ENCODE results near the gene BICD1.

BICD1 gene

DNA sequence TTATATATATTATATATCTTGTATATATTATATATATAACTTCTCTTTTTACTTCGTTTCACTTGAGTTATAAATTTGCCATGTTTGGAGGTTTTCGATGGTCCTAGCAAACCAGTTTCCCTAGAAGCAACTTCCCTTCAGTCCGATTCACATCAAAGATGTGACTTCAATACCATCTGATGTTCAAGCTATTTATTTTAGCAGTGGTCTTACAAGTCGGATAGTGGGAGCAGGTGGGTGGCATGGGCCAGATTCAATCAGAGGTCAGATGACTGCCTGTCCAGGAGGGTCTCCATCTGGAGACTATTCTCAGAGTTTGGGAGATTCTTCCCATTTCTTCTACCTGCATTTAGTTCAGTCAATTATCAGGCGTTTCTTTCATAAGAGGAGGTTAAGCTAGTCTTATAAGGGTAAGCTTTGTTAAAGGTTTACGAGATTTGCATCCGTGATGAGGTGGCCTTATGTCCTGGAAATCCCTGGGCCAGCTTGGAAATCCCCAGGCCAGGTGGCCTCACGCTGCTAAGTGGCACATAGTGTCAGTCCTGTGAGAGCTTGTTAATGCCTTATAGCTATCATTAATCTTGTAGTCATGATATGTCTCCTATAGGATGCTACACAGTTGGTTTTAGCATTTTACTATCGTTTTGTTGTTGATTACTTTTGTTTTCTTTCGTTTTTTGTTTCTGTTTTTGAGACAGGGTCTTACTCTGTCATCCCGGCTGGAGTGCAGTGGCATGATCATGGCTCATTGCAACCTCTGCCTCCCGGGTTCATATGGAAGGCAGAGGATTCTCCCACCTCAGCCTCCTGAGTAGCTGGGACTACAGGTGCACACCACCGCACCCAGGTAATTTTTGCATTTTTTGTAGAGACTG, 145.8 kb downstream of the BICD1 start:
- no peak overlapping the region for H2AFZ ChIP-seq (ENCODE audit: low read depth, low read length)

GRCh38 chr12:32253154-32253790, 146.6 kb downstream of the BICD1 start:
- peaks cover 6% of the 10 kb centered on the region for H3K9me3 ChIP-seq (ENCODE audit: low read length)

More for the DNA sequence above, 145.8 kb downstream of the BICD1 start:
- Histone ChIP-seq H3K4me3 (ENCODE audit: low read length) (no peak overlapping the region), H3K9me3 (ENCODE audit: low read length) (peaks cover 9% of the 10 kb centered on the region), H3K4me1 (ENCODE audit: insufficient read depth, low read length) (peaks cover 11% of the 10 kb centered on the region), H3K27me3 (ENCODE audit: insufficient read depth, low read length) (no peaks in the 10 kb centered on the region), H3K36me3 (ENCODE audit: insufficient read depth, low read length) (no peaks in the 10 kb centered on the region)

GRCh38 chr12:32254260-32254956, 147.8 kb downstream of the BICD1 start:
- peaks cover 4% of the 10 kb centered on the region for H3K9me3 ChIP-seq (ENCODE audit: low read length)
- no peak overlapping the region for H2AFZ ChIP-seq (ENCODE audit: low read depth, low read length)
- no peak overlapping the region for H3K4me3 ChIP-seq (ENCODE audit: low read length)
- no peaks in the 10 kb centered on the region for H3K27me3 ChIP-seq (ENCODE audit: insufficient read depth, low read length)
- no peaks in the 10 kb centered on the region for H3K36me3 ChIP-seq (ENCODE audit: insufficient read depth, low read length)
- peaks cover 7% of the 10 kb centered on the region for H3K4me1 ChIP-seq (ENCODE audit: insufficient read depth, low read length)

More at GRCh38 chr12:32253154-32253790, 146.6 kb downstream of the BICD1 start:
- H3K4me1 ChIP-seq (ENCODE audit: insufficient read depth, low read length): peaks cover 11% of the 10 kb centered on the region
- no peaks in the 10 kb centered on the region for H3K27me3 ChIP-seq (ENCODE audit: insufficient read depth, low read length)
- no peak overlapping the region for H2AFZ ChIP-seq (ENCODE audit: low read depth, low read length)
- no peak overlapping the region for H3K4me3 ChIP-seq (ENCODE audit: low read length)
- H3K36me3 ChIP-seq (ENCODE audit: insufficient read depth, low read length): no peaks in the 10 kb centered on the region

DNA sequence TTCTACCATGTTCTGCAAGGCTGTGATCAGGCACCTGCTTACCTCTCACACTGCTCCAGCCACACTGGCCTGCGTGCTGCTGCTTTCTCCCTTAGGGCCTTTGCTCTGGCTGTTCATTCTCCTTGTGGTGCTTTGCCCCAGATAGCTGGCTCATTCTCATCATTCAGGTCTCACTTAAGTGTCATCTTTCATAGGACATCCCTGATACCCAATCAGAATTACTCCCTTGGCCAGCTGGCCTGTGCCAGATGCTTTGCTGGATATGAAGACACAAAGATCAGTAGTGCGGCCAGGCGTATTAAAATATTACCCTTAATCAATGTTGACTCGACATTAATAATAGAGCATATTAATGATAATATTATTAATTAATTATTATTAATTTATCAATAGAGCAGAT, 148.9 kb downstream of the BICD1 start:
- Histone ChIP-seq H3K4me1 (ENCODE audit: insufficient read depth, low read length) (no peaks in the 10 kb centered on the region), H3K27me3 (ENCODE audit: insufficient read depth, low read length) (no peaks in the 10 kb centered on the region), H3K4me3 (ENCODE audit: low read length) (no peak overlapping the region), H2AFZ (ENCODE audit: low read depth, low read length) (no peak overlapping the region), H3K36me3 (ENCODE audit: insufficient read depth, low read length) (no peaks in the 10 kb centered on the region), H3K9me3 (ENCODE audit: low read length) (peaks cover 4% of the 10 kb centered on the region)

GRCh38 chr12:32257695-32258496, 151.2 kb downstream of the BICD1 start:
- H3K4me1 ChIP-seq (ENCODE audit: insufficient read depth, low read length): no peaks in the 10 kb centered on the region
- H3K36me3 ChIP-seq (ENCODE audit: insufficient read depth, low read length): no peaks in the 10 kb centered on the region
- no peak overlapping the region for H2AFZ ChIP-seq (ENCODE audit: low read depth, low read length)
- no peaks in the 10 kb centered on the region for H3K27me3 ChIP-seq (ENCODE audit: insufficient read depth, low read length)
- peaks cover 4% of the 10 kb centered on the region for H3K9me3 ChIP-seq (ENCODE audit: low read length)
- no peak overlapping the region for H3K4me3 ChIP-seq (ENCODE audit: low read length)

DNA sequence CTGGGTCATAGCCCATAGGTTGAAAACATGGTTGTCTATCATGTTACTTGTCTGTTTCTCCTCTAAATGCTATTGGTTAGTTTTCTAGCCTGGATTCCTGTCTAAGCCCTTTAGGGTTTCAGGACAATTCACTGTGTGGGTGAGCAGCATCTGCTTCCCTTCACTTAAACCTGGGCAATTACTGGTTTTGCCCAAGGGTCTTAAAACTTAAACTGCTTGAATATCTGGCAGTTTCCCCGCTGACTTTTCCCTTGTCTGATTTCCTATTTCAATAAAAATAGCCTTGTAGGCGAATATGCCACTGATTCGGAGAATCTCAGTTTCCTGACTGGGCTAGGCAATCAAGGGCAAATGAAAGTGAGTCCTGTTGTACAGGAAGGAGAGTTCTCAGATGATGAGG, 154.0 kb downstream of the BICD1 start:
- Histone ChIP-seq H3K36me3 (ENCODE audit: insufficient read depth, low read length) (no peaks in the 10 kb centered on the region), H2AFZ (ENCODE audit: low read depth, low read length) (no peak overlapping the region), H3K4me3 (ENCODE audit: low read length) (no peak overlapping the region), H3K27me3 (ENCODE audit: insufficient read depth, low read length) (no peaks in the 10 kb centered on the region), H3K9me3 (ENCODE audit: low read length) (peaks cover 2% of the 10 kb centered on the region), H3K4me1 (ENCODE audit: insufficient read depth, low read length) (no peaks in the 10 kb centered on the region)

DNA sequence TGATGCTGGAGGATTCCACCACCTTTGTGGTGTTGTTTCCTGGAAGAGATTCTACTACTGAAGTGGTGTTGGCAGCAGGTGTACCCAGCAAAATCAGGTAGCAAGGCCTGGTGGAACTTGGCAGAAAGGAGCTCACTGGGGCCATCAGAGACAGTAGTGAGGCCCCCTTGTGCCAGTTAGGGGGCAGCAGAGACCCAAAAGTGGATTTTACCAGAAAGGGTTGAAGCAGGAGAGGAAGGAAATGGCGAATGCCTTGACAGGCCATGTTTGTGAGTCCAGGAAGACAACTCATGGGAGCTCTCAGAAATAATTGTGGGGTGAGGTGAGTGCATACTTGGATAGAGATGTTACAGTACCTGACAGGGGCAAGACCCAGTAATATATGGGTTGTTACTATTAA, 155.0 kb downstream of the BICD1 start:
- Histone ChIP-seq H3K4me3 (ENCODE audit: low read length) (no peak overlapping the region), H3K9me3 (ENCODE audit: low read length) (peaks cover 2% of the 10 kb centered on the region), H2AFZ (ENCODE audit: low read depth, low read length) (no peak overlapping the region), H3K4me1 (ENCODE audit: insufficient read depth, low read length) (no peaks in the 10 kb centered on the region), H3K36me3 (ENCODE audit: insufficient read depth, low read length) (no peaks in the 10 kb centered on the region), H3K27me3 (ENCODE audit: insufficient read depth, low read length) (no peaks in the 10 kb centered on the region)

- Histone ChIP-seq H3K4me1 (ENCODE audit: insufficient read depth, low read length) (no peaks in the 10 kb centered on the region), H2AFZ (ENCODE audit: low read depth, low read length) (no peak overlapping the region), H3K9me3 (ENCODE audit: low read length) (no peaks in the 10 kb centered on the region), H3K36me3 (ENCODE audit: insufficient read depth, low read length) (no peaks in the 10 kb centered on the region), H3K27me3 (ENCODE audit: insufficient read depth, low read length) (no peaks in the 10 kb centered on the region), H3K4me3 (ENCODE audit: low read length) (no peak overlapping the region)
Measured at GRCh38 chr12:32264961-32265360, 158.3 kb downstream of the BICD1 start.

DNA sequence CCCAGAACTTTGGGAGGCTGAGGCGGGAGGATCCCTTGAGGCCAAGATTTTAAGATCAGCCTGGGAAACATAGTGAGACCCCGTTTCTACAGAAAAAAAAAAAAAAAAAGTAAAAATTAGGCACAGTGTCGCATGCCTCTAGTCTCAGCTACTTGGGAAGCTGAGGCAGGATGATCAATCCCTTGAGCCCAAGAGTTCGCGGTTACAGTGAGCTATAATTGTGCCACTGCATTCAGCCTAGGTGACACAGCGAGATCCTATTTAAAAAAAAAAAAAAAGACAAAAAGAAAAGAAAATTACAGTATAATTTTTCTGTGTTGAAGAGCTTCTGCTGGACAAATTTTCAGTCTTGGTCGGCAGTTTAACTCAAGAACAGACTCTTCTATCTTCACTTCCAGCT, 158.8 kb downstream of the BICD1 start:
- Histone ChIP-seq H2AFZ (ENCODE audit: low read depth, low read length) (no peak overlapping the region), H3K4me3 (ENCODE audit: low read length) (no peak overlapping the region), H3K4me1 (ENCODE audit: insufficient read depth, low read length) (peaks cover 2% of the 10 kb centered on the region), H3K9me3 (ENCODE audit: low read length) (no peaks in the 10 kb centered on the region), H3K27me3 (ENCODE audit: insufficient read depth, low read length) (no peaks in the 10 kb centered on the region), H3K36me3 (ENCODE audit: insufficient read depth, low read length) (no peaks in the 10 kb centered on the region)

GRCh38 chr12:32265951-32266350, 159.3 kb downstream of the BICD1 start:
- Histone ChIP-seq H3K36me3 (ENCODE audit: insufficient read depth, low read length) (no peaks in the 10 kb centered on the region), H3K4me3 (ENCODE audit: low read length) (no peak overlapping the region), H3K27me3 (ENCODE audit: insufficient read depth, low read length) (no peaks in the 10 kb centered on the region), H2AFZ (ENCODE audit: low read depth, low read length) (no peak overlapping the region), H3K4me1 (ENCODE audit: insufficient read depth, low read length) (peaks cover 7% of the 10 kb centered on the region), H3K9me3 (ENCODE audit: low read length) (no peaks in the 10 kb centered on the region)

DNA sequence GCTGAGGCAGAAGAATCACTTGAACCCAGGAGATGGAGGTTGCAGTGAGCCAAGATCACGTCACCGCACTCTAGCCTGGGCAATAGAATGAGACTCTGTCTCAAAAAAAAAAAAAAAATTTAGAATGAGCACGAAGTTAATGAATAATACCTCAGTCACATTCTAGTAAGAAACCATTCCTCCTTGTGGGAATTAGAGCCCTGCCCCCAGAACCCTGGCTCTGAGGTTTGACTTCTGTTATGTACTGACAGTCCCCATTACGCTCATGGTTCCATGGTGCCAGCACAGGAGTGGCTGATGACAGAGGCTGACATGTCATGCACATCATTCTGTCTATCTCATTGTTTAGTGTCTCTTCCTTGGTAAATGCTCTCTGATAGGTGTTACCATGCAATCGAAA, 160.1 kb downstream of the BICD1 start:
- Histone ChIP-seq H3K4me3 (ENCODE audit: low read length) (no peak overlapping the region), H3K4me1 (ENCODE audit: insufficient read depth, low read length) (peaks cover 15% of the 10 kb centered on the region), H3K27me3 (ENCODE audit: insufficient read depth, low read length) (no peaks in the 10 kb centered on the region), H3K36me3 (ENCODE audit: insufficient read depth, low read length) (no peaks in the 10 kb centered on the region), H3K9me3 (ENCODE audit: low read length) (no peaks in the 10 kb centered on the region), H2AFZ (ENCODE audit: low read depth, low read length) (no peak overlapping the region)

GRCh38 chr12:32270818-32271710, 164.4 kb downstream of the BICD1 start:
- Histone ChIP-seq H3K4me3 (ENCODE audit: low read length) (no peak overlapping the region), H2AFZ (ENCODE audit: low read depth, low read length) (peak overlapping the region; percentile 4), H3K9me3 (ENCODE audit: low read length) (peaks cover under 1% of the 10 kb centered on the region)

More at GRCh38 chr12:32270818-32271710, 164.4 kb downstream of the BICD1 start:
- Histone ChIP-seq H3K4me1 (ENCODE audit: insufficient read depth, low read length) (peaks cover 33% of the 10 kb centered on the region), H3K27me3 (ENCODE audit: insufficient read depth, low read length) (no peaks in the 10 kb centered on the region), H3K36me3 (ENCODE audit: insufficient read depth, low read length) (no peaks in the 10 kb centered on the region)
